Measurements from ENCODE around the gene ZNF675. TPM values are rescaled to one million over a fixed set of nuclear protein-coding genes. Genes with fewer than 3 reads are reported as not detected.
A peak's percentile ranks its signal among the peaks of the same experiment; 100 is the strongest.
"Not testable (repeated sequence)": the region's sequence is repeated elsewhere in the genome, so short reads cannot be mapped to it uniquely, and the experiment has no call there.

Gene ZNF675
- total RNA-seq, result 10 to 100 TPM; 16.7 to 19.1 TPM
- polyA plus RNA-seq, result 21.4 TPM

- CTCF ChIA-PET, result interaction anchor here (0.9 to 1.8 kb wide), 5 partner anchors 10 to 292 kb away, joined by 3 to 7 read pairs (median 7); partner anchors contain the start of genes ZNF681 and ZNF91
Observed at GRCh38 chr19:23686621-23687423, at the start of gene ZNF675. TSS of gene ZNF675 (minus strand) at chr19:23687212. CDS start at chr19:23687033, 179 bp downstream.

GRCh38 chr19:23730729-23731465 lies 43.9 kb upstream of the ZNF675 start:
- H3K4me3 Mint-ChIP-seq; H3K4me1 ChIP-seq (ENCODE audit: insufficient read depth, low read length); CTCF ChIA-PET; H3K9me3 ChIP-seq (ENCODE audit: low read length); DNase-seq; H3K4me1 Mint-ChIP-seq; H3K4me3 ChIP-seq (ENCODE audit: low read length); POLR2A ChIA-PET; H3K36me3 ChIP-seq (ENCODE audit: insufficient read depth, low read length); H3K27me3 Mint-ChIP-seq; H3K27ac Mint-ChIP-seq; H3K27me3 ChIP-seq (ENCODE audit: insufficient read depth, low read length, poor library complexity, severe bottlenecking); H3K27ac ChIP-seq (ENCODE audit: low read depth, low read length): not testable (repeated sequence)
- Mint-ChIP-seq H3K9me3 (peaks cover 20 to 43% (median 23%) of the 10 kb centered on the region in 5 donors), H3K36me3 (peaks cover 0 to 27% (median 0%) of the 10 kb centered on the region in 3 donors)

More at GRCh38 chr19:23686621-23687423, at the start of gene ZNF675:
- Mint-ChIP-seq H3K27ac (peak within 1 kb of the TSS; percentile 98 to 100 (median 99)), H3K9me3 (no peaks in the 10 kb centered on the region), H3K27me3 (peaks cover 0 to 3% of the 10 kb centered on the region in 2 donors), H3K4me3 (peak within 1 kb of the TSS; percentile 97 to 100 (median 99)), H3K4me1 (peaks cover 44 to 62% (median 59%) of the 10 kb centered on the region in 3 donors), H3K36me3 (peaks cover 0 to 32% (median 3%) of the 10 kb centered on the region in 3 donors)
- Histone ChIP-seq H3K4me3 (ENCODE audit: low read length) (peak within 1 kb of the TSS; percentile 100), H3K36me3 (ENCODE audit: insufficient read depth, low read length) (no peaks in the 10 kb centered on the region), H3K4me1 (ENCODE audit: insufficient read depth, low read length) (peaks cover 26% of the 10 kb centered on the region), H3K27me3 (ENCODE audit: insufficient read depth, low read length, poor library complexity, severe bottlenecking) (no peaks in the 10 kb centered on the region), H3K27ac (ENCODE audit: low read depth, low read length) (peak within 1 kb of the TSS; percentile 91), H3K9me3 (ENCODE audit: low read length) (no peaks in the 10 kb centered on the region)
- POLR2A ChIA-PET, result interaction anchor here (0.6 to 2.7 kb wide), 9 partner anchors 13 to 437 kb away, joined by 3 to 20 read pairs (median 3); partner anchors contain the start of genes ZNF681, ZNF724, ZNF726 and ZNF91
- DNase-seq, result peak; percentile 83 to 94 (median 86)

DNA sequence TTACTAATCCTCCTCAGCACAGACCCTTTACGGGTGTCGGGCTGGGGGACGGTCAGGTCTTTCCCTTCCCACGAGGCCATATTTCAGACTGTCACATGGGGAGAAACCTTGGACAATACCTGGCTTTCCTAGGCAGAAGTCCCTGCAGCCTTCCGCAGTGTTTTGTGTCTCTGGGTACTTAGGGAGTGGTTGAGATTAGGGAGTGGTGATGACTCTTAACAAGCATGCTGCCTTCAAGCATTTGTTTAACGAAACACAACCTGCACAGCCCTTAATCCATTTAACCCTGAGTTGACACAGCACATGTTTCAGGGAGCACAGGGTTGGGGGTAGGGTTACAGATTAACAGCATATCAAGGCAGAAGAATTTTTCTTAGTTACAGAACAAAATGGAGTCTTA lies 37.1 kb upstream of the ZNF675 start:
- DNase-seq; H3K36me3 ChIP-seq (ENCODE audit: insufficient read depth, low read length); POLR2A ChIA-PET; H3K27ac ChIP-seq (ENCODE audit: low read depth, low read length); H3K9me3 ChIP-seq (ENCODE audit: low read length); H3K27me3 ChIP-seq (ENCODE audit: insufficient read depth, low read length, poor library complexity, severe bottlenecking); H3K4me3 Mint-ChIP-seq; CTCF ChIA-PET; H3K4me3 ChIP-seq (ENCODE audit: low read length); H3K27ac Mint-ChIP-seq; H3K4me1 ChIP-seq (ENCODE audit: insufficient read depth, low read length): not testable (repeated sequence)
- peaks cover 5 to 12% of the 10 kb centered on the region in 2 donors for H3K27me3 Mint-ChIP-seq
- H3K36me3 Mint-ChIP-seq, result peaks cover 0 to 10% (median 0%) of the 10 kb centered on the region in 3 donors
- peaks cover 5 to 16% (median 11%) of the 10 kb centered on the region in 3 donors for H3K4me1 Mint-ChIP-seq
- peaks cover 0 to 10% (median 2%) of the 10 kb centered on the region in 5 donors for H3K9me3 Mint-ChIP-seq

GRCh38 chr19:23718802-23719201 lies 31.8 kb upstream of the ZNF675 start:
- ChIA-PET POLR2A (no interaction called here), CTCF (no interaction called here)
- H3K27me3 Mint-ChIP-seq, result peaks cover 5 to 13% of the 10 kb centered on the region in 2 donors
- DNase-seq, result no peak
- Histone ChIP-seq H3K36me3 (ENCODE audit: insufficient read depth, low read length) (no peaks in the 10 kb centered on the region), H3K4me1 (ENCODE audit: insufficient read depth, low read length) (no peaks in the 10 kb centered on the region), H3K27ac (ENCODE audit: low read depth, low read length) (no peak overlapping the region), H3K4me3 (ENCODE audit: low read length) (no peak overlapping the region), H3K27me3 (ENCODE audit: insufficient read depth, low read length, poor library complexity, severe bottlenecking) (no peaks in the 10 kb centered on the region), H3K9me3 (ENCODE audit: low read length) (no peaks in the 10 kb centered on the region)
- peaks cover 0 to 3% (median 0%) of the 10 kb centered on the region in 3 donors for H3K36me3 Mint-ChIP-seq
- peak overlapping the region in 1 of 8 donors; percentile 50 for H3K27ac Mint-ChIP-seq
- peaks cover 0 to 5% (median 0%) of the 10 kb centered on the region in 5 donors for H3K9me3 Mint-ChIP-seq
- H3K4me3 Mint-ChIP-seq, result peak overlapping the region in 2 of 7 donors; percentile 7 to 33
- peaks cover 7 to 10% (median 8%) of the 10 kb centered on the region in 3 donors for H3K4me1 Mint-ChIP-seq

- ChIA-PET CTCF (no interaction called here), POLR2A (no interaction called here)
- H3K9me3 Mint-ChIP-seq, result peaks cover 0 to 5% (median 0%) of the 10 kb centered on the region in 5 donors
- no peak overlapping the region for H3K4me3 Mint-ChIP-seq
- H3K4me1 ChIP-seq (ENCODE audit: insufficient read depth, low read length), result no peaks in the 10 kb centered on the region
- H3K9me3 ChIP-seq (ENCODE audit: low read length), result no peaks in the 10 kb centered on the region
- no peak overlapping the region for H3K4me3 ChIP-seq (ENCODE audit: low read length)
- H3K27me3 ChIP-seq (ENCODE audit: insufficient read depth, low read length, poor library complexity, severe bottlenecking), result no peaks in the 10 kb centered on the region
- peaks cover 7 to 9% (median 8%) of the 10 kb centered on the region in 3 donors for H3K4me1 Mint-ChIP-seq
- H3K27ac ChIP-seq (ENCODE audit: low read depth, low read length), result no peak overlapping the region
- H3K36me3 ChIP-seq (ENCODE audit: insufficient read depth, low read length), result no peaks in the 10 kb centered on the region
- H3K27me3 Mint-ChIP-seq, result peaks cover 5 to 8% of the 10 kb centered on the region in 2 donors
- DNase-seq, result no peak
- peaks cover 0 to 3% (median 0%) of the 10 kb centered on the region in 3 donors for H3K36me3 Mint-ChIP-seq
- no peak overlapping the region for H3K27ac Mint-ChIP-seq
Observed at GRCh38 chr19:23716792-23717191, 29.8 kb upstream of the ZNF675 start.

DNA sequence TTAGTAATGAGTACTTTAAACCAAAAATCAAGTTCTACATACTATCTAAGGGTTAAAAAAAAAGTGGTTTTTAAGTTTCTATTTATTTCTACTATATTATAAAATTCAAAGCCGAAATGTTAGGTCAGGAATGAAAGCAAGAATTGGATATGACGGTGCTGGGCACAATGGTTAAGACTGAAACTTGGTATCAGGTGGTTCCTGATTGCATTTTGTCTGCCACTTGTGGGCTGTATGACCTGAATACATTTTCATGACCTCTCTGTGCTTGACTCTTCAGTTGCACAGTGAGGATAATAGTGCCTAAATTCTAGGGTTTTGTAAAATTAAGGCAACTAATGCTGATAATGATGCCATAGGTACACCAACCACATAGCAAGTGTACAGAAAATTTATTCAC lies 22.3 kb upstream of the ZNF675 start:
- Histone ChIP-seq H3K4me3 (ENCODE audit: low read length) (no peak overlapping the region), H3K36me3 (ENCODE audit: insufficient read depth, low read length) (no peaks in the 10 kb centered on the region), H3K9me3 (ENCODE audit: low read length) (no peaks in the 10 kb centered on the region), H3K27me3 (ENCODE audit: insufficient read depth, low read length, poor library complexity, severe bottlenecking) (no peaks in the 10 kb centered on the region), H3K27ac (ENCODE audit: low read depth, low read length) (no peak overlapping the region), H3K4me1 (ENCODE audit: insufficient read depth, low read length) (no peaks in the 10 kb centered on the region)
- no peaks in the 10 kb centered on the region for H3K4me1 Mint-ChIP-seq
- no peak overlapping the region for H3K27ac Mint-ChIP-seq
- ChIA-PET CTCF (no interaction called here), POLR2A (no interaction called here)
- peaks cover 0 to 6% (median 3%) of the 10 kb centered on the region in 3 donors for H3K36me3 Mint-ChIP-seq
- H3K4me3 Mint-ChIP-seq, result no peak overlapping the region
- H3K27me3 Mint-ChIP-seq, result no peaks in the 10 kb centered on the region
- H3K9me3 Mint-ChIP-seq, result peaks cover 0 to 4% (median 0%) of the 10 kb centered on the region in 5 donors
- DNase-seq, result no peak

- no peaks in the 10 kb centered on the region for H3K4me1 Mint-ChIP-seq
- ChIA-PET CTCF (no interaction called here), POLR2A (no interaction called here)
- H3K27me3 Mint-ChIP-seq, result peaks cover 4 to 8% of the 10 kb centered on the region in 2 donors
- no peak for DNase-seq
- H3K4me1 ChIP-seq (ENCODE audit: insufficient read depth, low read length), result no peaks in the 10 kb centered on the region
- H3K36me3 Mint-ChIP-seq, result peaks cover 0 to 11% (median 3%) of the 10 kb centered on the region in 3 donors
- no peaks in the 10 kb centered on the region for H3K27me3 ChIP-seq (ENCODE audit: insufficient read depth, low read length, poor library complexity, severe bottlenecking)
- no peaks in the 10 kb centered on the region for H3K9me3 ChIP-seq (ENCODE audit: low read length)
- no peak overlapping the region for H3K27ac ChIP-seq (ENCODE audit: low read depth, low read length)
- peaks cover 0 to 4% (median 0%) of the 10 kb centered on the region in 5 donors for H3K9me3 Mint-ChIP-seq
- no peak overlapping the region for H3K4me3 ChIP-seq (ENCODE audit: low read length)
- H3K4me3 Mint-ChIP-seq, result no peak overlapping the region
- H3K36me3 ChIP-seq (ENCODE audit: insufficient read depth, low read length), result no peaks in the 10 kb centered on the region
- H3K27ac Mint-ChIP-seq, result no peak overlapping the region
Observed at GRCh38 chr19:23706657-23707056, 19.6 kb upstream of the ZNF675 start.

DNA sequence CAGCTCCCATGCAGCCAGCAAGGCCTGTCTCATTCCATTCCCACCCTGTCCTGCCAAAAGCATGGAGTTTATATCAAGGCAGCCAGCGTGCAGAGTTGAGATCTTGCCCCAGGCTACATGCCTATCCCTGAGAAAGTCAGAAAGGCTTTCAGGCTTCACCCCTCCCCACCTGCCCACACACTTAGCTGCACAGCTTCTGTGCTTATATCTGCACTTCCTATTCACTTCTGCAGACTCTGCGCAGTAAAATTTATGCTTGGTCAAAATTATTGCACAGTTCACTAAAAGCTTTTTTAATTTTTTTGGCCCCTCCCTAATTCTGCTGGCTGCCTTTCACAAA lies 12.5 kb upstream of the ZNF675 start:
- CTCF ChIA-PET, result no interaction called here

More for the DNA sequence above, 12.5 kb upstream of the ZNF675 start:
- POLR2A ChIA-PET, result interaction anchor here (1.1 kb wide), 1 partner anchor 13 kb away, joined by 3 read pairs; the partner anchor contains the start of gene ZNF675
- Histone ChIP-seq H3K4me1 (ENCODE audit: insufficient read depth, low read length) (no peaks in the 10 kb centered on the region), H3K4me3 (ENCODE audit: low read length) (no peak overlapping the region), H3K27ac (ENCODE audit: low read depth, low read length) (no peak overlapping the region), H3K27me3 (ENCODE audit: insufficient read depth, low read length, poor library complexity, severe bottlenecking) (no peaks in the 10 kb centered on the region), H3K36me3 (ENCODE audit: insufficient read depth, low read length) (no peaks in the 10 kb centered on the region), H3K9me3 (ENCODE audit: low read length) (no peaks in the 10 kb centered on the region)
- peaks cover 9 to 11% of the 10 kb centered on the region in 2 donors for H3K27me3 Mint-ChIP-seq
- no peak for DNase-seq
- H3K4me1 Mint-ChIP-seq, result no peaks in the 10 kb centered on the region
- H3K36me3 Mint-ChIP-seq, result peaks cover 0 to 25% (median 2%) of the 10 kb centered on the region in 3 donors
- H3K4me3 Mint-ChIP-seq, result no peak overlapping the region
- H3K27ac Mint-ChIP-seq, result no peak overlapping the region
- no peaks in the 10 kb centered on the region for H3K9me3 Mint-ChIP-seq
